Erythroblast (primary cell): ENCODE measurements around the gene EPHB1.

Experiments used
- DNase-seq, 2 experiments: peaks; one replicate each; lab custom pipeline; 2025; lab: John Stamatoyannopoulos, UW
- GATA1 ChIP-seq: IDR thresholded peaks from 2 replicates; pipeline ENCODE4 v1.6.1; 2011; ENCODE audit warnings: low read depth, mild to moderate bottlenecking, control low read depth, low read length, moderate library complexity
- POLR2A ChIP-seq: IDR thresholded peaks from 2 replicates; pipeline ENCODE4 v1.6.1; 2011; ENCODE audit warnings: mild to moderate bottlenecking, low read length

Gene EPHB1

DNA sequence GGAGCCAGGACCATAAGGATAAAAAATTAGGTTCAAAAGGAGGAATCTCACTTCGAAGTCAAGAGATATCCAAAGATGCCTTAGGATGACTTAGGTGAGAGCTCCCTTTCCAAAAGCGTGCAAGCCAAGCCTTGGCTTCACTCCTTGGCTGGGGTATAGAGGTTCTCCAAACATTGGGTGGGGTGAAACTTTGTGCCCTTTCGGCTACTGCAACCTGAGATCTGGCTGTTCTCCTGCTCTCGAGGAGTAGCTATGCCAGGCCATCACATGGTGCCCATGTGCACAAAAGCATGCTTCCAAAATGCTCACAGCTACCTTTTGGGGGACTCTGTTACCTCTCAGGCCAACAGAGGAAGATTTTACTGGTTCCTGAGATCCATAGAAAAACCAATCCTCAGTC lies 373.8 kb downstream of the EPHB1 start:
- no peak for DNase-seq

DNA sequence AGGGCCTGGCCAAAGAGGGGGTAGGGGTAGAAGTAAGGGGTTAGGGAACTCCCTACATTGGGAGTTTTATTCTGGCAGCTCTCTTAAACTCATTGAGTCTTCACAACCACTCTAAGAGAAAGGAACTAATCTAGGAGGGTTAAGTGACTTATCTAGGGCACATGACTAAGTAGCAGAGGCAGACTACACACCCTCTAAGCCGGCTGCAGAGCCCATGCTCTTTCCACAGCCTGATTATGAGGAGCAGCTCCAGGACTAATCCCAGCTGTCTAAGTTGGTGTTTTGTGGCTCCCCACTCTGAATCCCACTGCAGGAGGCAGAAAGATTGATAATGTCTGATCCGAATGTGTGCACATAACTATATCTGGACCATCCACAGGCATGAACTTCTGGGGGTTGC lies 374.6 kb downstream of the EPHB1 start:
- DNase-seq, result no peak

More for the DNA sequence above, 373.8 kb downstream of the EPHB1 start:
- no peak for TF ChIP-seq GATA1
- TF ChIP-seq POLR2A, result no peak

DNA sequence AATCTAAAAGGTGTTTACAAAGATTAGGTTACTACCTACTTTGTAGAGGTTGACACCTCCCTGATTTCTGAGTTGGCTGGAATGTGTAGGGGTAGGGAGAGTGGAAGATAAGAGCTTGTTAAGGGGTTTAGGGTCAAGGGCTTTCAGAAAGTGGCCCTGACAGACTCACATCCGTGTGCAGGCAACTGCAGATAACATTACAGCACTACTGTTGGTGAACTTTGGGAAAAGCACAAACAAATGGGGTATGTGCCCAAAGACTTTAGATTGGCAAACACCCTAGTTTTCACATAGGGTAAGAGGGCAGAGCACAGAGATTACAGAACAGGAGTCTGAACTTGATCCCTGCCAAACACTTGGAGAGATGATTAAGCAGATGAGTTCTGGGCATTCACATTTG lies 375.7 kb downstream of the EPHB1 start:
- TF ChIP-seq GATA1, result no peak
- TF ChIP-seq POLR2A, result no peak
- no peak for DNase-seq

More for the DNA sequence above, 374.6 kb downstream of the EPHB1 start:
- TF ChIP-seq GATA1 (no peak), POLR2A (no peak)

DNA sequence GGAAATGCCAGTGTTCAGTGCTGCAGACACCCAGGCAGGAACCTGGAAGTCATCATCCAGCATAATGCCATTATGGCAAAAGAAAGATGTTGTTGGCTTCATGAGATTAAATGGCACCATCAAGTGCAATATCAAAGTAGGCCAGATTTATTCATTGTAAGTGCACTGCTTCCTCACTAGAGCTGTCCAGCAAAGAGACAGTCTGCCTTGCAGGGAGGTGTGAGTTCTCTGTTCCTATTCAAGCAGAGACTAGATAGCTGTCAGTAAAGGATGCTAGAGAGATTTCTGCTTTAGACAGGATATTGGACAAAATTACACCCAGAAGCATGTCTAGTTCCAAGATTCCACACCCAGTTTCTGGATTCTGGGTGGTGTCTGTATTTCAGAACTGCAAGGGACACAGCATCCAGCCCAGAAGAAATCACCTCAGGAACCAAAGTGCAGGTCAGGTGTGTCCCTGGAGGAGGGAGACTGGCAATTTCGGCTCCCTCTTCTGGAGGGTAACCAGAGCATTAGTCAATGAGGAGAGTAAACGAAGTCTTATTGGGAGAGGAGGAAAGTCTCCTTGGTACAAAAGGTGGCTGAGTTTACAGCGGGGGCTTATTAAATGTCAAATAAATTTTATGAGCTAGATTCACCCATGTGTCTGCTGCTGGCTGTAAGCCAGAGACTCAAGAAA lies 377.3 kb downstream of the EPHB1 start:
- DNase-seq, result no peak
- TF ChIP-seq POLR2A (no peak), GATA1 (no peak)

DNA sequence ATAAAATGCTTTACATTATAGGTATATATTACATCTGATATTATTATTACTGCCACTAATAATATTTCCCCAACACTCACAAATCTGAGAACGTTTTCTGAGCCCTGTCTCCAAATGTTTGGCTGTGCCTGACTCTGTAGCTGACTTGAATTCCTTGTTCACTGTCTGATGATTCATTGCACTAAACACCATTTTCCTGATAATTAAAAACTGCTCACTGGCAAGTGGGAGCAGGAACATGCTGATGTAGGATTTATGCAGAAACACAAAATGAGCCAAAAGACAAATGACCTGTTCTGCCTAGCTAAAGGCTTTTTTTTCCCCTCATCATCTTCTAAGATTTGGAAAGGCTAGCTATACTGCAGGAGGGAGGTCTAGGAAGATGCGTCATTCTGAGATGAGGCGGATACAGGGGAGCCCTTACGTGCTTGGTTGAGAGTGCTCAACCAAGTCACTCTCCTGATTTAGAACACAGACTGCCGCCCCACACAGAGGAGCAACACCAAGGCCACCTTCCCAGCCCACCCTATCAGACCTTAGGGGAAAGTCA lies 380.7 kb downstream of the EPHB1 start:
- no peak for DNase-seq
- no peak for TF ChIP-seq GATA1
- no peak for TF ChIP-seq POLR2A

DNA sequence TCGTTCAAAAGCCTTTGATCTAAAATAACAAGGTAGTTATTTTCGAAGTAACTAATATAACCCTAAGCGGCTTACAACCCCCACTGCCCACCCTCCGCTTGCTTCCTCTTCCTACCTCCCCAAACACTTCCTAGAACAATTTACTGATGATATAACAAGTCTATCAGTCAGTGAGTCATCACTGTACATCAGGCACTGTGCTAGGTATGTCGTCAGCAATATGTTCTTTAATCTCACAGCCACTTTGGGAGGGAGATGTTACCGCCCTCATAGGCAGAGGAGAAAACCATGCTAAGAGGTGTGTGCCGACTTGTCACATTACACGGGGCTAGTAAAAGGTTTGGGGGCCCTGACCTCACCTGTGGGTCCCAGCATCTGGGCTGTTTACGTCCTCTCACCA lies 381.8 kb downstream of the EPHB1 start:
- TF ChIP-seq POLR2A, result no peak
- TF ChIP-seq GATA1, result no peak
- no peak for DNase-seq

DNA sequence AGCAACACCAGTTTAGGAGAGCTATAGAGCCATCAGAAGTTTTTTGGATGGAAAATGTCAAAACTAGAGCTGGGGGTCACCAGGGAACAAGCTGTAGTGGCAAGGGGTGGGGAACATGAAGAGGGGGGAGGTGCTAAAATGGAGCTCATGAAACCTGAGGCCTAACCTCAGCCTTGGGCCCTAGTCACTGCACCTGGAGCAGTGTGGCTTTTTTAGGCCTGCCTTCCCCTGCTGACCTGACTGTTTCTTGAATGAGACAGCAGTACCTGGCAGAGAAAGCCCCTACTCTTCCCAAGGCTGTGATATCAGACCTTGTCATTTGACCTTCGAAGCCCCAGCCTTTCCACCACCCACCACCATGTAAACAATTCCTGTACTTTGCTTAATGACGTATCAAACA lies 383.5 kb downstream of the EPHB1 start:
- TF ChIP-seq POLR2A (no peak), GATA1 (no peak)
- no peak for DNase-seq

DNA sequence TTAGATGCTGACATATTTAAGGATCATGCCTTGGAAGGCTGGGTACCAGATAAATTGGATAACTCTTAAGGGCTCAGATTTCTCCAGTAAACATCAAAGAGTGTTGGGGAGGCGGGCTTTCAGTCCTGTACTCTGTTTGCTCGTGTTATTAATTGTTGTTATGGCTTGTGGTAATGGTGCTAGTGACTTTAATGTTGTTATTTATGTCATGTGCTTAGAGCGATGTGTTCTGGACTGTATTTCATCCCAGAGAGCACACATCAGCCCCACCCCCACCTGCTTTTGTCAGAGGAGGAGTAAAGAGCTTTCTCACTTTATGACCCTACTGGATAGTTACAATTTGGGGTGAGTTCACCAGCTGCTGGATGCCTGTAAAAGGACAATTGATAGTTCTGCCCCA lies 386.3 kb downstream of the EPHB1 start:
- no peak for DNase-seq
- no peak for TF ChIP-seq GATA1
- no peak for TF ChIP-seq POLR2A

DNA sequence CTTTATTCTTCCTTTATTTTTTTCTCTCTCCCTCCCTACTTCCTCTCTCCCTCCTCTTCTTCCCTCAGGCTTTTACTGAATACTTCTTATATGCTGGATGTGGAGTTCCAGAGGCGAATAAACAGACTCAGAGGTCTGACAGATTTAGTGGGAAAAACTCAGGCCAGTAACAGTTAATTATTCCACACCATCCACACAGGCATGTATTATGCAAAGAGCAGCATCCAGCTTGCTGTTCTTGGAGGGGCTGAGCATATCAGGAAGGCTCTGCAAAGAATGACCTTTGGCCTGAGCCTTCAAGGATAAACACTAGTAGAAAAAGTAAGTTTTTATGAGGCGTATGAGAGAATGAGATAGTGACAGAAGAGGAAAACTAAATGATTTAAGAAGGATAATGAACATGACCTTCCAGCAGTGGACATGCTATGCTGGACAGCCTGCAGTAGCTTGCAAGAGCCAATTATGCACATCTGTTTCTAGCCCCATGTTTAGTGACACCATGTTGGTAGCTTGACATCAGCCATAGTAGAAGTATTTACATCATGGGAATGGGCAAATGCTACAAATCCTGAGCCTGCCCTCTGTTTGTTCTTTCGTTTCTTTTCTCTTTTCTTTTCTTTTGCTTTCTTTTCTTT lies 387.4 kb downstream of the EPHB1 start:
- no peak for DNase-seq
- no peak for TF ChIP-seq POLR2A
- TF ChIP-seq GATA1, result no peak

DNA sequence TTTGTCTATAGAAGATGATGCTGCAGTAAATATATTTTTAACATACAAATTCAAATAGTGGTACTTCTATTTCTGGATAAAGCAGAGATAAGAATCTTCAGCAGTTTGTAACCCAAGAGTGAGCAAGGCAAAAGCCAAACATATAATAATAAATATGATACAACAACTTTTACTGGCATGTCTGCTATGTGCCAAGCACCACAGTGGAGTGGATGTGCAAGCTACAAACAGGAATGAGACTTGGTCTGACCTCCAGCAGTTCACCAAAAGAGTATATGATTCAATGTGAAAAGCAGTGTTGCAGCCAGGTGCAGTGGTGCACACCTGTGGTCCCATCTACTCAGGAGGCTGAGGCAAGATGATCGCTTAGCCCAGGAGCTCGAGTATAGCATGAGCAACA lies 395.6 kb downstream of the EPHB1 start:
- DNase-seq, result no peak
- TF ChIP-seq POLR2A, result no peak
- TF ChIP-seq GATA1, result no peak

DNA sequence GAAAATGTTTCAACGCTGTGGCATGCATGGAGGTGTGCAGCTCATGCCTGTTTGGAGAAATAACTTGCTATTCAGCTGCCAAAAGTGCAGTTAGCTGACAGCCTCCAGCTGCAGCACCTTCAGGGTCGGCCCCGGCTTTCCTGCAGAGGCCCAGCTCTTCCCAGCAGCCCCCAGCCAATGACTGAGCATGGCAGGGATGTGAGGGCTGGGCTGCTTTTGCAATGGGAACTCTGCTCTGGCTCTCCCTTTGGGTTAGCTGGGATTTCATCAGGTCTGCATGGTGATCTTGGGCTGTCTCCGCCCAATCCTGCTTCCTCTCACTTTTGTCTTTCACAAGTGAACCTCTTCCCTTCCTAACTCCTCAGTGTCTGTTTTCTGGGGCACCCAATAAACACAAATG lies 396.6 kb downstream of the EPHB1 start:
- DNase-seq, result no peak
- TF ChIP-seq POLR2A (no peak), GATA1 (no peak)

DNA sequence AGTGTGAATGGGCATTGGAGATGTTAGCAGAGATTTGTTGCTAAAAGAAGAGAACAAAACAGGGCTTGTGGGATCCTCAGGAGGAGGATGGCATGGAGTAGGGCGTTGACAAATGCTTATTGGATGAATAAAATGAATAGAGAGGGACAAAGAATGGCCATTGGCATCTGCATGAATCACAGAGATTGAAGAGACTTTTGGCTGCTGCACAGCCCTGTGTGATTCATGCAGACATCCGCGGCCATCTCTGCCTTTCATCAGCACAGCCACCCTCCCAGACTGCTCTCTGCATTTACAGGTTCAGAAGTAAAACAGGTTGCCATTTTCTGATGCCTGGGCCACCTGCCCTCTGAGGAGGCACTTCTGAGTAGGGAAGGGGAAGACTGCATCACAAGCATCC lies 397.9 kb downstream of the EPHB1 start:
- TF ChIP-seq GATA1 (no peak), POLR2A (no peak)
- DNase-seq, result no peak

DNA sequence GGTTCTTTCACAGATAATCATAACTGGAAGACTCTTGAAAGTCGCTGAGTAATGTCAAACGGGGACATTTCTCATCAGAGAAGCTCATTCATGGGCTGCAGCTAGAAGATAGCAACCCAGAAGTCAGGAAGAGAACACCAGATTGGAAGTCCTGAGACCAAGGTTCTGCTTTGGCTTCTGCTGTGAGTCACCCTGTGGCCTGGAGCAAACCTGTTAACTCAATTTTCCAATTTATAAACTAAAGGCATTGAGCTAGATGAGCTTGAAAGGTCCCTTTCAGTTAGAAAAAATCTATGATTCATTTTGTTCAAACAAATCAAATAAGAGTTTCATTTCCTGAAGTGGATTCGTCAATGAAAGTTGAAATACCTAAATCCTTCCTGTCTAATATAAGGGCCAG lies 402.2 kb downstream of the EPHB1 start:
- no peak for DNase-seq
- TF ChIP-seq POLR2A (no peak), GATA1 (no peak)

DNA sequence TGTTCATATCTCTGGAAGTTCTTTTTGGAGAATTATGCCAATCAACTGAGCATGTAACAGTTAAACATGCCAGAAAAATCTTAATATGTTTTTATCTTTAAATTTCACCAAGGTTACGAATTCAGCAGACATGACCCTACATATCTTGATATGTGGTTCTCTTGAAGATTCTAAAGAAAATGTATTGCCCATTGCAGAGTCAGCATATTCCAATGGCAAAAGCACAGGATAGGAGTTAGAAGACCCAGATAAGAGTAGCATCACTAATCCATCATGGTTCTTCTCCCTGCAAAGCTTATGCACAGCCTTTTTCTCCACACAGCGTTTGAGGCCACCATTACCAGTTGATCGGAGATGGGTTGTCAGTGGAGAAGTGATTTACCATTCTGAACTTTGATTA lies 402.8 kb downstream of the EPHB1 start:
- DNase-seq, result no peak
- TF ChIP-seq POLR2A, result no peak
- no peak for TF ChIP-seq GATA1
